Suppressor macrophage treated with lipopolysaccharide for 1 hour (primary cell): ENCODE results near the gene BRINP3.

Experiments used
- DNase-seq, 3 donors: peaks; one replicate each; pipeline ENCODE4 v3.0.0-alpha.2; 2020 to 2022

Gene BRINP3

DNA sequence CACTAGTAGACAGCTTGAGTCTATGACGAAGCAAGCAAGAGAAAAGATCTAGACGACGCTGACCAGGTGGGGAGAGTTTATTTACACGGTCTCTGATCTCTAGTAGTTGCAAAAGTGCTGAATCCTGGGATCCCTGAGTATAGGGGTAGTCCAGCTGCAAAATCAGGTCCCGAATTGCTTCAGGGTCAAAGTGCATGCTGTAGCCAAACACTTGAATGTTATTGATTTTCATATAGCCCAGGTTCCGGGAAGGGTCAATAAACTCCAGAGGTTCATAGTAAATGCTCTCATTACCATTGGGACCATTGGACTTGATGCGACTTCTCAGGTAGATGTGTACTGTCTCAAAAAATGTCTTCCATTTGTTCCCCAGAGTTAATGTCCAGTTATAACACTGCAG is 379.6 kb downstream of the BRINP3 start:
- no peak for DNase-seq

DNA sequence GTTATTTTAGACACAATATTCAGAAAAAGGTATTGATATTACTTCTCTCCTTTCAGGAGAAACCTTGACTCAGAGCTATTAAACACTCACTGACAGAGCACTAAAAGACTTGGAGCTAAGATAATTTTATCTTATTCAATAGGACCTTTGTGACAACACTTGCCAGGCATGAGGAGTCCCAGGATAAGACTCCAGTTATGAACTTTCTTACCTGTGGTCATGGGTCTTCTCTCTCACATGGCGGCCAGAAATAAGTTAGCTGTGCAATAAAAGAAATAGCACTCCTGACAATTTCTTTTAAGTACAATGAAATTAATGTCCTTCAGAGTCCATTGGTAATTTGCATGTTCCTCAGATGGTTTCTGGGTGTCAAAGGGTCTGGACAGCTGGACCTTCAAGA is 382.1 kb downstream of the BRINP3 start:
- DNase-seq = no peak

DNA sequence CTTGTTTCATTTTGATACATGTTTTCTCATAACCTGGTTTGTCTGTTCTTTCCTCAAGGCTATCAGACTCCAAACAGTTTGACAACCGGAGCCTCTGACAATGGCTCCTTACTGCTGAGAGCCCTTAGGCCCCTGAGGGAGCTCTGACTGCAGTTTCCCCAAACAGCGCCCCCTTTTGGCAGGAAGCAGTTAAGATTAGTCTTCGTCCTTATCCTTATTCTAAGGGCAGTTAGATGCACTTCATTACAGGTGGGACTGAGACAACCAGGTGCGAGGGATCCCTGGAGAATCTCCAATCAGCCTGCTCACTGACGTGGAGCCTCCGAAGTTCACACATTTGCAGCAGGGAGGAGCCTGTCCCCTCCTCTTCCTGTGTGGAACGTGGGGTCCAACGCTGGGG is 393.1 kb downstream of the BRINP3 start:
- no peak for DNase-seq

DNA sequence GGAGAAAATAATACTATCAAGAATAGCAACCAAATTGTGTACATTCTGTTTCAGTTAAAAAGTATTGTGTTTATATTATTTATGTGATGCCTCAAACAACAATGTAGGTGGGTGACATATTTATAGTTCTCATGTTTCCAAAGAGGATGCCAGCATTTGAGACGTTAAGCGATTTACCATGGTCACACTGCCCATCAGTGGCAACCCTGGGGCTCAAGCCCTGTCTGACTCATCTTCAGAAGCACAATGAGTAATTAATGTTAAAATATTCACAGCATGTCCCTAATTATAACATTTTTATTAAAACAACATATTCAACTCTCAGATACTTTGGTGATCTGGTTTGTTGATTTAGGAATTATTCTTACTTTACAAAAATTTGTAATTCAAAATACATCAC is 409.4 kb downstream of the BRINP3 start:
- DNase-seq = no peak

DNA sequence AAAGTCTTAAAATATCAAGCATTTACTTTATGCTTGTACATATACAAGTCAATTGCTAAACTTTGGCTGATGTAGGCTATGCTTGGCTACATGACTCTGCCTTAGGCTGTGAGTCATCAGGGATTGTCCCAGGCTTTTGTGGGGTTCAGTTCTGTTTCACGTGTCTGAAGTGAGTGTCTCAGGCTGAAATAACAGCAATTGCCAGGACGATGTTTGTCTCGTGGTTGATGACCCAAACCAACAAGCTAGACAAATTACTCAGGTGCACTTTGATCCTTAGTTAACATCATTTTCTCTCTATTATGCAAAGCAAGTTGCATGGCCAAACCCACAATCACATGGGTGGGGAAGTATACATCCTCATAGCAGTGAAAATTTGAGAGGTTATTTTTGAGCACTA is 410.1 kb downstream of the BRINP3 start:
- no peak for DNase-seq

DNA sequence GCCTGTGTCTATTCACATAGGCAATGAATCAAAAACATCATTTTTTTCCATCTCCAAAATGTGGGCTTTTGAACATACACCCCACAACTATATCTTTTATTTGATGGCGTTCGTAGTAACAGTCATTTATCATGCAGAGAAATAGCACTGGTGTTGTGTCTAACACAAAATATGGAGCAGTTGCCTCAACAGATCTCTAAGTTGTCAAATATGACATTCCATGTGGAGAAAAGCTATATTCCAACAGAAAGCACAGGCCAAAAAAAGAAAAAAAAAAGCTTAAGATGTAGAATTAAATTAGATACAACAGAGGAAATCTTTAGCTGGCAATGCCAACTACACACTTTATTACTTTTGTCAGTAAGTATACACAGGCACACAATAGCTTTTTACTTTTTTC is 411.7 kb downstream of the BRINP3 start:
- DNase-seq = no peak

DNA sequence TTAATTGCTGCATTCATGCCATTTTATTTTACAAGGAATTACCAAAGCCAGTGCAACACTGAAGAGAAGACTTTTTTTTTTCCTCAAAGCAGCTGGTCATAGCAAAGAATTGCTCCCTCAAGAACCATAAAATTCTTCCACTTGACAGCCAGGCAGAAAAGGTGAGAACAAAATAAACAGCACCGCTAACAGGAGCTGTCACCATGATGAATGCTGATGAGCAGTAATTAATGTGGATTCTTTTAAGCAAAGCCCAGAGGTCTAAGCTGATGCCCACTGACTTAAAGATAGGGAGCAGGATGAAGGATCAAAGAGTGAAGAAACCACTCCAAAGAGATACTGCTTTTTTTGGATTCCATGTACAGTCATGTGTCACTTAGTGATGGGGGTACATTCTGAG is 428.4 kb downstream of the BRINP3 start:
- DNase-seq = no peak
